EH (cell line): ENCODE data around the gene CYB561D2.
A peak's percentile ranks its signal among the peaks of the same experiment; 100 is the strongest.
"Not testable (repeated sequence)": the region's sequence is repeated elsewhere in the genome, so short reads cannot be mapped to it uniquely, and the experiment has no call there.

Experiments
- DNase-seq: peaks from one replicate; pipeline ENCODE4 v3.0.0-alpha.2; 2015; ENCODE audit warnings: low read depth

The CYB561D2 gene, protein sequence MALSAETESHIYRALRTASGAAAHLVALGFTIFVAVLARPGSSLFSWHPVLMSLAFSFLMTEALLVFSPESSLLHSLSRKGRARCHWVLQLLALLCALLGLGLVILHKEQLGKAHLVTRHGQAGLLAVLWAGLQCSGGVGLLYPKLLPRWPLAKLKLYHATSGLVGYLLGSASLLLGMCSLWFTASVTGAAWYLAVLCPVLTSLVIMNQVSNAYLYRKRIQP

DNA sequence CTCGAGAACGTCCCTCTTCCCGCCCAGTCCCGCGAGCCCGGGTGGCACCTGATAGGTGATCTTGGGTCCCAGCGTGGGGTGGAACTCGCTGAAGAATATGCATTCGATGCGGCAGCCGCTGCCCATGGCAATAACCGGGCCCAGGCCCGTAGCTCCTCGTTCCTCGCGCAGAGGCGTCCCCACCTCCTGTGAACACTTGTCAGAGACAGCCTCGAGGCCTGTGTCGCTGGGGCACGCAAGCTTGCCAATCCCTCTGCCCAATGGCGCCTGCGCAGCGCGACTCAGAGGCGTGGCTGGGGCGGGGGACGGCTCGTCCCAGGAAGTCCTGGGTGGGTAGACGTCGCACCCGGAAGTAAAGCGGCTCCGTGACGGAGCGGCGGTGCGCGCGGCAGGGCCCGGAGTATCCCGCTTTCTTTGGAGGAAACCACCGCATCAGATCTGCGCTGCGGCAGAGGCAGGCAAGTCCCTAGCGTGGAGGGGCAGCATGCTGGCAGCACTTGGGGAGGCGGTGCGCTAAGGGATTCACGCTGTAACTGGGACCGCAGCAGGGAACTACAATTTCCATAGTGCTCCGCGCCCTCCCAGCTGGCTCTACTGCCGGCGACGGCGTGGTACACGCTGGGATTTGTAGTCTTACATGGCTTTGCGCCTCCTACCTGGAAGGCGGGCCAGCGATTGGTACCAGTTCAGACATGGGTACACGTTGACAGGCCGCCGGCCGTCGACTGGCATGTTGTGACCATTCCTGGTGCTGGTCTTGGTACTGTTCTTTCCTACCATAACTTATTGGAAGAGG lies at the start of gene CYB561D2, which contains the start of gene NPRL2:
CYB561D2 (plus strand) TSS at position 336 of the 796 bp plus-strand sequence. CDS start 572 bp downstream, outside the sequence.
NPRL2 (minus strand) TSS at position 249 of the 796 bp plus-strand sequence; CDS start at position 126, 123 bp downstream.
- peak; percentile 95 for DNase-seq

DNA sequence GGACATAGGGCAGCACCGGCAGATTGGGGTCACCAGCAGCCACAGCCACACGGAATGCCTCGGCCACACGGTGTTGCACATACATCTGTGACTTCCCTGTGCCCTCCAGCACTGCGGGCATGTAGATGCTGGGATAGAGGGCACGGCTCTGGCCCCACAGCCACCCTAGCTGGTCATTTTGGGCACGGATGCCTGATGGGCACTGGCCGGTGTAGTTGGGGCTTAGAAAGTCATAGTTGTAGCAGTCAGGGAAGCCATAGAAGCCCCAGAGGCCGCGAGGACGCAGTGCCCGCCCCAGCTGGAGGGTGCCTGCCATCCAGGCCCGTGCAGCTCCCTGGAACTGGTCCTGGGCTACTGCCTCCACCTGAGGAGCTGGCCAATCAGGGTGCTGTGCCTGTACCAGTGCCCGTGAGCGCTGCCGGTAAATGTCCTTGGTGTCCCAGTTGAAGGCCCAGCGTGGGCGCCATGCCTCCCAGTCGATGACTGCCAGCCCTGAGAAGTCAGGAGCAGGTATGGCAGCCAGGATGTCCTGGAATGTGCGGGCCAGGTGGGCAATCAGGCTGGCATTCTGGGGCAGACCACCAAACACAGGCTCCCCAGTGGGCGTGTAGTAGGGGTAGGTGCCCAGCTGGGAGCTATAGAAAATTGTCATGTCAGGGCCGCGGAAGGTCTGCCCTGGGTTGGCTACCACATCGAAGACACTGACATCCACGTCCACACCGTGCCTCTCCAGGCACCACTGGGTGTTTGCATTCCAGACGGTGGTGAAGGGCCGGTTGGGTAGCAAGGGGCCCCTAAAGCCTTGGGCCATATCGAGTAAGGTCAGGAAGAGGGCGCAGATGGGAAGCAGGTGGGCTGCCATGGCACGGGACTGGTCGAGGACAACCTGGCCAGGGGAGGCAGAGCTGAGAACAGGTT lies 48.3 kb upstream of the CYB561D2 start:
- no peak for DNase-seq

DNA sequence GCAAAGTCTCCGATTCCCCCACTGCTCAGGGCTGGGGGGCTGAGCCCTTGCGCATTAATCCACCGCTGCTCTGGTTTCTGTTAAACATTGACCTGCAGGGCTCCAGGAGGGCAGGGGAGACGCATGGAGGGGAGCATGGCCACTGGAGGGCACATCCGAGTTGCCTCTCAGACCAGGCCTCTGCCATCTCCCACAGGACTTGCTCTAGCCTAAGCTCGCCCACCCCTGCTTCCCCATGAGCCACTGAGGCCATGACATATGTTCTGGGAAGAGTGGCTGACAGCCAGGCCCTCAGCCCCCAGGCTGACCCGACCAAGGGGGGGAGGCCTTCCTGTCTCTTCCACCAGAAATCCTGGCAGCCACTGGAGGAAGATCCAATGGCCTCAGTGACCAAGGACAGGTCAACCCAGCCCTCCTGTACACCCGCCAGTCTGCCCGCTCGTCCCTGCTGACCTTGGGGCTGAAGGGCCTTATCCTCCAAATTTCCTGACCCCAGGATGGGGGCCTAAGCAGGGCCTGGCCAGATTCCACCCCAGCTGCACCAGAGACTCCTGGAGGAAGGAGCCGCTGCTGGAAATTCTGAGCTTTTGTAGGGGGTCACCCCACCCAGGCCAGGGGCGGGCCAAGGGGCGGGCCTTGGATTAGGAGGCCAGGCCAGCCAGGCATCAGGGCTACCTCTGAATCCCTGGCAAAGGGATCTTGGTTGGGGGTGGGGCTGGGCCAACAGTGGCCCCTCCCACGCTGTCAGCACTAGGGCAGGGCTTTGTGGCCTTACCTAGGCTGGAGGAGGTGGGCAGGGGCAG lies 47.4 kb upstream of the CYB561D2 start, which contains the start of gene HYAL1:
HYAL1 (minus strand) TSS at position 562 of the 803 bp plus-strand sequence. CDS start 618 bp downstream, outside the sequence.
- peak; percentile 23 for DNase-seq

DNA sequence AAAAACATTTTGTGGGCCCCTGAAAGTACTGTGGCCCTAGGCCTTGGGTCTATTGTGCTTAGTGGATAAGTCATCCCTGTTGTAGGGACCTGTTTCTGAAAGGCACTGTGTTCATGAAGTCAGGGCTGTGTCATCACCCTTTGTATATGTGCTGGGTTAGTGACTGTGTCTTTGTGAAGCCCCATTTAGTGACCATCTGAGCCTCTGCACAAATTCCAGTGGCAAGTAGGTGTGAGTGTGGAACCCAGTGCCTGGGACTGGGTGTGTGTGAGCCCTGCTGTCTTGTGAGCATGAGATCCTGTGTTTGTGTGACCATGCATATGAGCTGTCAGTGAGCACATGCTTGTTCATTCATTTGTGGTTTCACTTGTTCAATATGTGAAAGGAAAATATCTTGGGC lies 46.1 kb upstream of the CYB561D2 start:
- no peak for DNase-seq

DNA sequence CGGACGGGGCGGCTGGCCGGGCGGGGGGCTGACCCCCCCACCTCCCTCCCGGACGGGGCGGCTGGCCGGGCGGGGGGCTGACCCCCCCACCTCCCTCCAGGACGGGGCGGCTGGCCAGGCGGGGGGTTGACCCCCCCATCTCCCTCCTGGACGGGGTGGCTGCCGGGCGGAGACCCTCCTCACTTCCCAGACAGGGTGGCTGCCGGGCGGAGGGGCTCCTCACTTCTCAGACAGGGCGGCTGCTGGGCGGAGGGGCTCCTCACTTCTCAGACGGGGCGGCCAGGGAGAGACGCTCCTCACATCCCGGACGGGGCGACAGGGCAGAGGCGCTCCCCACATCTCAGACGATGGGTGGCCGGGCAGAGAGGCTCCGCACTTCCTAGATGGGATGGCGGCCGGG lies 38.6 kb upstream of the CYB561D2 start:
- DNase-seq: not testable (repeated sequence)

DNA sequence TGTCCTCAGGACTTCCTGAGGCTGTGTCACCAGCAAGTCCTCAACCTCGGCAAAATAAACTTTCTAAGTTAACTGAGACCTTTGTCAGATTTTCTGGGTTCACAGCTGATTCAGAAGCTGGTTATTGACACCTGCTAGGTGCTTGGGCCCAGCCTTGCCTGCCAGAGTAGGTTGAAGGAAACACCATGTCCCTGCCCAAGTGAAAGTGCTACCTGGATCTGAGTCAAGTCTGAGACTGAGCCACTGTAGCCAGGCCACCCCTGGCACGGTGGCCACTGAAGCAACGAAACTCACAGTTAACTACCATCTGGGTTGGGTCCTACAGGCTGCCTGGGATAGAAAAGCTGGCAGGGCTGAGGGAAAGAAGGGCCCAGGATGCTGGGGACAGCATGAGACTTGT lies 36.3 kb upstream of the CYB561D2 start:
- no peak for DNase-seq

DNA sequence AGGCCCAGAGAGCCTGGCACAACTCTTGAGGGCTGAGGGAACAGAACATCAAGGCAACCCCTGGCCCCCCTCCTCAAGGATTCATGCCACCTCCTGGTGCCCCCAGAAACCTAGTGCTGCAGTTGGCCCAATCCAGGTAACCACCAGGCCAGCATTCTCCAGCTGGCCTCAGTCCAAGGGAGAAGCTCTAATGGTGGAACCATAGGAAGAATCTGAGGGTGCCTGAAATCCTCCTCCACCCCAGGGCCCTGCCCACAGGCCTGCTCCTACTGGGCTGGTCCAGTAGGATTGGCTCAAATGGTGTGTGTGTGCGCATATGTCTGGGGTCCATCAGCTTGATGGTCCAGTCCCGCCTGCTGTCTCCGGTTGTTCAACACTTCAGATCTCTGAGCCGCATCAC lies 35.8 kb upstream of the CYB561D2 start:
- DNase-seq: no peak

DNA sequence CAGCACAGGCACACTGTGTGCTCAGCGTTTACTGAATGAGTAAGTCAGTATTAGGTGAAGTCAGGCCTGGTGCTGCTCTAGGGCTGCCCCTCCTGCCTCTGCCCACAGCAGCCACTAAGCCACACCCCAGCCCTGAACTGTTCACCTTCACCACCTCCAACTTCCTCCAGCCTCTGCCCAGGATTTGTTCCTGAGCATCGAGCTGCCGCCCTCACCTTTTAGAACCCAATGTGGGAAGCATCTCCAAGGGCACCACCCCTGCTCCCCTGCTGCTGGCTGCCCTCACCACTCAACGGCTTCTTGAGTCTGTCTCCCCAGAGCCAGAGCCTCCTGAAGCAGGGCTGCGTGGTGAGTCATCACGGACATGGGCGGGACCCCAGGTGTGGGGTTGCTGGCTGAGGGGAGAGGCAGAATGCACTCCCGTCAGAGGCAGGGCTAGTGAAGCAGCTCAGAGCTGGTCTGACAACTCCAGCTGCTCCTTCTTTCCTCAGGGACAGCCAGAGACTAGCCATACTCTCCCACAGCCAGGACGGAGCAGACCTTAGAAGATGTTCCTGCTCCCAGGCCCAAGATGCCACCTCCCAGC lies 33.9 kb upstream of the CYB561D2 start:
- DNase-seq: no peak

DNA sequence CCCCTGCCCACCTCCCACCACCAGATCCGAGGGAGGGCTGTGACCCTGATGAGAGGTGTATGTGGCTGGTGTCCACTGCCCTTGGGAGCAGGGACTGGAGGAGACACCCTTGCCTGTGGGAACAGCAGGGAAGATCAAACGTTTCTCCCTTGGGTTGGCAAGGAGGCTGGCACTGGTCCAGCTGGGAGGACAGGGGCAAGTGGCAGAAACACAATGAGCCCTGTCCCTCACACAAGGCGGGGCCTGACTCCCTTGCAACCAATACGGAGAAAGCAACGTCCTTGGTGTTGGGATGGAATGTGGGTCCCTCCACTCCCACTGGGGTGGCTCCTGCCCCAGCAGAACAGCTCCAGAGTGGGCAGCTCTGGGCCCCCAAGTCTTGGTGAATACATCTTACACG lies 33.4 kb upstream of the CYB561D2 start:
- DNase-seq: no peak

DNA sequence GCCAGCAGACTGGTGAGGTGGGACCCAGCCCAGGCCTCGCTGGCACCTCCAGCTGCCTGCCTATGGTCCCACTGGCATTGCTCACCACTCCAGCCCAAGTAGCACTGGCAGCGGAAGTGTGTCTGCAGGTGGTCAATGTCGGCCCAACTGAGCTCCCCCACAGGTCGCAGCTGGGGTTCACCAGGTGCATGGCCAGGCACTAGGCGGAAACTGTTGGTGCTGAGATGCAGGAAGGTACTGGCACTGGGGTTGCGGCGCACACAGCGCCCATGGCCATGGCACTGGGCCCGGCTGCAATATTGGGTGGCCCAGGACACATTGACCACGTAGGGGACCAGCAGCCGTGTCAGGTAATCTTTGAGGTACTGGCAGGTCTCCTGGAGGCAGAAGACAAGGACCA lies 32.5 kb upstream of the CYB561D2 start:
- no peak for DNase-seq

DNA sequence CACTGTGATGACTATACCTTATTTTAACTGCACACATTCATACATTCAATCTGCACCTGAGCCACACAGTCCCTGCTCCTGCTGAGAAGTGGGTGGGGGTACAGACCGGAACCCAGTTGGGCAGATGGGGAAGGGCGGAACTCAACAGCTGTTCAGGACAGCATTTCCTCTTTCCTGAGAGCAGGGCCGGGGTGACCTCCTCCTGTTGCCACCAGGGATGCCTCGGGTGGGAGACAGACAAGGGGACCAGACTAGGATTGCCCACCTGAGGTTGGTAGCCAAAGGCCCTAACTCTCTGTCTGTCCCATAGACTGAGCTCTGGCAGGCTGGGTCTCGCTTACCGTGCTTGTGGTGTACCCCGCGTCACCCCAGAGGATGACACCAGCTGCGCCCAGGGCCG lies 32.0 kb upstream of the CYB561D2 start:
- no peak for DNase-seq

DNA sequence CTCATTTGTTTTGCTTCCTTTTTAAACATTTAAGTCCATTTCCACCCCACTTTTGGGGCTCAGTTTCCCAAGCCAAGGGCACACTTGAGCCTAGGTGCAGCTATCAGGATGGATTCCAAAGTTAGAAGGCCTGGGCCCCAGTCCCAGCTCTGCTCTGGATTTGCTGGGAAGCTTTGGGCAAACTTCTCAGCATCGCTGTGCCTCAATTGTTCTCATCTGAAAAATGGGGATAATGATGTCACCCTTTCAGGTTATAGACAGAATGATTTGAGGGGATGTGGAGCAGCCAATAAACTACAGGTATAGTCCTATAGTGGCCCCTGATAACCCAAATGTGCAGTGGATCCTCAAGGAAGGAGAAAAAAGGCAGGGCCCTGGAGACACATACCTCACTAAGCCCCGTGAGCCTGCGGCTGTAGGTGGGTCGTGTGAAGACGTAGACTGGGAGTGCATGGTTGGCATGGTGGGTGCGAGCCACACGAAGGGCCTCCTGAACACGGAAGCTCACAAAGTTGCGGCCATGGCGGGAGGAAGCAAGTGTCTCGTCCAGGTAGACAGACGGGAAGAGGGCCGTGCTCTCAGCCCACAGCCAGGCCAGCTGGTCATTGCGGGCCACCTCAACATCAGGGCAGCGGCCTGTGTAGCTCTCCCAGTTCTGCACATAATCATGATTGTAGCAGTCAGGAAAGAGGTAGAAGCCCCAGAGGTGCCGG lies 31.3 kb upstream of the CYB561D2 start:
- no peak for DNase-seq

DNA sequence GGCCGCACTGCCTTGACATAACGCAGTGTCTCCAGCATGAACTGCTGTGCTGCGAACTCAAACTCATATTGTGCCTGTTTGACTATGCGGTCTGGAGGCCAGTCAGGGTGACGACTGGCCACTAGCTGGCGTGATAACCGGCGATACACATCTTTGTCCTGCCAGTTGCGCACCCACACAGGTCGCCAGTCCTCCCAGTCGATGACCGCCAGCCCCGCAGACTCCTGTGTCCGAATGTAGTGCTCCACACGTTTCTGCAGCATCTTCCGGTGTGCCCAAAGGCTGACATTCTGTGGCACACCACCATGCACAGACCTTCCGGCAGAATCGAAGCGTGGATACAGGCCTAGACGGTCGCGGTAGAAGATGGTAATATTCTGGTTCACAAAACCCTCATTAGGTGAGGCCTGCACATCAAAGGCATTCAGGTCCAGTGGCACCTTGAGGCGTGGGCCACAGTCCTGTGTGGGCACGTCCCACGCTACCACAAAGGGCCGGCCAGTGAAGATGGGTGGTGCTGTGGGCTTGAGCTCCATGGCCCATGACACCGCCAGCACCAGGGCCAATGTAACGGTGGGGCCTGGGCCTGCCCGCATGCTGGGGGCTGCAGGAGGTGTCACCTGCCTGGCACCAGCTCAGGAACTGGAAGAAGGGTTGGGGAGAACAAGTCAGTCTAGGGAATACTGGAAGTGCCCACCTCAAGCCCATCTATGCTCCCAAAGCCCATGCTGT lies 30.6 kb upstream of the CYB561D2 start:
- no peak for DNase-seq

DNA sequence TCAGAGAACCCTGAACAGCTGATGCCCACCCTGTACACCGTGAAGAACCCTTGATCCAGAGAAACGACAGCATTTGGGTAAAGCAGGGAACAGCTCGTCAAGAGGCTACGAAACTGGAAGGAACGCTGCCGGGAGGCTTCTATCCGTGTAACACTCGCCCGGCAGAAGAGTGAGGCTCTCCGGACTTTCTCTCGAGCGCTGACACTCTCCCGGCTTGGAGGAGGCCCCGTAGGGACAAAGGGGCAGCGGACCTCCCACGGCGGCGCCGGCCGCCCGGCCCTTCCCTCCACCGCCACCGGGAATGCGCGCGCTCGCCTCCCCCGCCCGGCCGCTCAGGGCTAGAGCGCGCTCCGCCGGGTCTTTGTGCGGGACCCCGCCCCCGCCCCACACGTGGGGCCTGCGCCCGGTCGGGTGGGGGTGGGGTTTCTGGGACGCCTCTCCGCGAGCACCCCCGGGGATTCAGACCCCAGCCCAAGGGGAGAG lies 29.8 kb upstream of the CYB561D2 start:
- DNase-seq: peak; percentile 75

DNA sequence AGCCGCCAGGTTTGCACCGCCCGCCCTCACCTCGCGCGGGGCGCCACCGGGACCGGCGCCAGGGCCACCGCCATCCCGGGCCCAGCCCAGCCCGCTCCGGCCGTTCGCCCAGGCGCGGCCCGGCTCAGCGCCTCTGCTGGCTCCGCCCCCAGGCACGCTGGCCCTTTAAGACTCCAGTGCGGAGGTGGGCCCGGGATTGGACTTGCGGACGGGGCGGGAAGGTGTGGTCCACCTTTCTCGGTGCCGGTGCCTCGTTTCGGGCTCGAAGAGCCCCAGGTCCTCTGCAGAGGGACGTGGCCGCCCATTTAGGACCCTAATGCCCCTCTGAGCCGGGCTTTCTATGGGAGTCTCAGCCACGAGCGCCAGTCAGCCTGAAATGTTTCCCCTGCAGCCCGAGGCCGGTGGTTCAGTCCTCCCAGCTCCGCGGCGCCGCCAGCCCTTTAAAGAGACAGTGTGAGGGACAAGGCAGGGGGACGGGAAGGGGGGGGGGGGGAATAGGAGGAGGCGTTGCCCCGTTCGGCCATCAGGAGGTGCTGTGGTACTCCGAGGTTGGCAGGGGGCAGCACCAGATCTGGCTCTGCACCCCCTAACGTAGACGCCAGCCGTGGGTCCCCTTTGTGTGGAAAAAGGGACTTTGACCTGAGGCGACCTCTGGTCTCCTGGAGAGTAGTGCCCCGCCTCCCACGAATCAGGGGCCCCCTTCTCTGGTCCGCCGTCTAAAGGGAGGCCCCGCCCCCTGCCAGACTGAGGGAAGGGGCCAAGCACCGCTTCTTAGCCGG lies 29.1 kb upstream of the CYB561D2 start:
- peak; percentile 90 for DNase-seq

DNA sequence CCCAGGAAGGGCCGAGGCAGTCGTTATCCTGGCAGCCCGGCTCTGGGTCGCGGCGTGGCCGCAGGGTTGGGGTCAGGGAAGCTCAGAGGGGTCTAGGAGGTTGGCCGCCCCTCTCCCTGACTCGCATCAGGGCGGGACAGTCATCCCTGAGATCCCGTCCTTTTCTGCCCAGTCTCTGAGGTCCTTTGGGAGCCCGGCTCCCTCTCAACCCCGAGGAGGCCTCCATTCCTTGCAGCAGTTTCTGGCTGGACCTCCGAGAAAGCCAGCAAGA lies 28.6 kb upstream of the CYB561D2 start:
- DNase-seq: no peak

DNA sequence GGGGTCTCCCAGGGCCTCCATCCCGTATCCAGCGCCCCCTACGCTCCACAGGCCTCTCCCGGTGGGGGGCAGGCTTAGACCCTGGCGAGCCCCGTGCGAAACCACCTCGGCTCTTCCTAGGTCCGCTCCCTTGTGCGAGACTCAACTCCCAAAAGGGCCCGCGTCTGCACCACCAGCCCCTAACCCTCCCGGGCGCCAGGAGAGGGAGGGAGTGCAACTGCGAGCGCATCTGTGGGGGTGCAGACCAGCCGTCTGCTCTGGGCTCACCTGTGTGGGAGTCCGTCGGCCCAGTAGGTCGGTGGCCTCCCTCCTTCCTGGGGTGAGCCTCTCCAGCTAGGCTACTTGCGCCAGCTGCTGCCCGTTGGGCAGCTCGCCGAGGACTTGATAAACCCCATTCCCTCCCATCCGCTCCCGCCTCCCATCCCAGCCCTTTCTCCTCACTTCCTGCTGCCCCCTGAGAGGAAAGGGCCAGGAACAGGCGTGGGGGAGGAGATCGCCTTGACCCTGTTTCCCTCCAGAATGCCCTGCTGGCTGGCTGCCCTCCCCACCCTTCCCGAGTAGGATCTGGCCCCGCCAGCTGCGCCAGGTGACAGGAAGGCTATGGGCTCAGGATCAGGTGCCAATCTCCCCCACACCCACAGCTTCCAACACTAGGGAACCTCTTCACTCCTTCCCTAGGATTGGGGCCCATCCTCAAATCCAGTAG lies 28.1 kb upstream of the CYB561D2 start, which contains the start of gene HYAL2:
HYAL2 (minus strand) TSS at position 360 of the 706 bp plus-strand sequence. CDS start 2,256 bp downstream, outside the sequence.
- no peak for DNase-seq

DNA sequence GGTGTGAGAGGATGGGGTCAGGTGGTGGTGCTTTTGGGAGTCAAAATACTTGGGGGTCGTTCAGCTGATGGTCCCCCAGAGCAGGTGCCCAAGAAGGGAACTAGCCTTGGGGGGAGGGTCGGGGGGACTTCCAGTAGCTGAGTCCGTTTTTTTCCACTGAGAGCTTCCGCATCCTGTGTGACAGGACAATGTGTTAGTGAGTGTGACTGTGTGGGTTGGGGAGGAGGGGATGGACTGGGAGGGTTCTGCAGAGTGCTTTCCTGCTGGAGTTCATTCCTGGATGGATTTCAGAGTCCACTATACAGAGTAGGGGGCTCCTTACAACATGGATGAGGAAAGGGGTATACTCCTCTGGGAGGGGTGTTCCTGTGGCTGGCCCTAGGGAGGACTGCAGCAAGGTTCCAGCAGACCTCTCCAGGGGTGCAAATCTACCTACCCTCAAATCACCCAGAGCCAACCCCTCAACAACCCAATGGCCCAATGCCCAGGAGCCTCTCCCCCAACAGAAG lies 27.5 kb upstream of the CYB561D2 start:
- DNase-seq: no peak
